Measurements from ENCODE around the gene CCDC127.
"Not testable (repeated sequence)": the region's sequence is repeated elsewhere in the genome, so short reads cannot be mapped to it uniquely, and the experiment has no call there.

The CCDC127 gene

GRCh38 chr5:231661-232060, 13.7 kb upstream of the CCDC127 start:
- no peak for FAIRE-seq

- no peak for FAIRE-seq
Measured at GRCh38 chr5:230711-231110, 12.8 kb upstream of the CCDC127 start.

- no peak for FAIRE-seq
Measured at GRCh38 chr5:228886-229285, 10.9 kb upstream of the CCDC127 start.

GRCh38 chr5:227375-227774, 9.4 kb upstream of the CCDC127 start:
- not testable (repeated sequence) for FAIRE-seq

- FAIRE-seq = no peak
Measured at GRCh38 chr5:225334-225733, 7.4 kb upstream of the CCDC127 start.

- FAIRE-seq = no peak
Measured at GRCh38 chr5:223791-224190, 5.8 kb upstream of the CCDC127 start.

GRCh38 chr5:222951-223715, 5.2 kb upstream of the CCDC127 start:
- not testable (repeated sequence) for FAIRE-seq

- no peak for FAIRE-seq
Measured at GRCh38 chr5:219991-220390, 2.0 kb upstream of the CCDC127 start.

- FAIRE-seq = no peak
Measured at GRCh38 chr5:219460-219863, 1.5 kb upstream of the CCDC127 start.

- no peak for FAIRE-seq
Measured at GRCh38 chr5:218457-219291, 721 bp upstream of the CCDC127 start.

GRCh38 chr5:216076-216475, 1.9 kb downstream of the CCDC127 start:
- not testable (repeated sequence) for FAIRE-seq

- not testable (repeated sequence) for FAIRE-seq
Measured at GRCh38 chr5:215256-215655, 2.7 kb downstream of the CCDC127 start.

- no peak for FAIRE-seq
Measured at GRCh38 chr5:213803-214395, 4.1 kb downstream of the CCDC127 start.

GRCh38 chr5:208449-209114, 9.4 kb downstream of the CCDC127 start:
- FAIRE-seq = no peak

- FAIRE-seq = no peak
Measured at GRCh38 chr5:207599-207998, 10.4 kb downstream of the CCDC127 start.

- no peak for FAIRE-seq
Measured at GRCh38 chr5:206927-207536, 10.9 kb downstream of the CCDC127 start.

GRCh38 chr5:206406-206805, 11.5 kb downstream of the CCDC127 start:
- FAIRE-seq = no peak

- FAIRE-seq = no peak
Measured at GRCh38 chr5:204966-205670, 12.8 kb downstream of the CCDC127 start.

- FAIRE-seq = no peak
Measured at GRCh38 chr5:204462-204861, 13.5 kb downstream of the CCDC127 start.

- no peak for FAIRE-seq
Measured at GRCh38 chr5:204001-204400, 14.0 kb downstream of the CCDC127 start.

GRCh38 chr5:203246-203930, 14.6 kb downstream of the CCDC127 start:
- FAIRE-seq = no peak
